ENCODE measurements around the gene PRKAA2.

PRKAA2 gene

GRCh38 chr1:56671542-56671941, 26.4 kb downstream of the PRKAA2 start:
- no peaks in the 10 kb centered on the region for H3K4me1 ChIP-seq (ENCODE audit: control insufficient read depth, insufficient read depth, low read length, poor library complexity, severe bottlenecking)
- no peaks in the 10 kb centered on the region for H3K9me3 ChIP-seq (ENCODE audit: control insufficient read depth, low read length)
- H3K27me3 ChIP-seq (replicated peaks; ENCODE audit: control insufficient read depth, insufficient read depth, low read length, poor library complexity, severe bottlenecking), result no peaks in the 10 kb centered on the region
- H3K4me3 ChIP-seq (ENCODE audit: insufficient read depth, low read depth, low read length, poor library complexity, severe bottlenecking), result no peak overlapping the region
- DNase-seq, result no peak
- H3K36me3 ChIP-seq (ENCODE audit: control insufficient read depth, insufficient read depth, low read length), result no peaks in the 10 kb centered on the region
- no peak overlapping the region for H3K27ac ChIP-seq (ENCODE audit: insufficient read depth, low read length, poor library complexity, severe bottlenecking)

- Histone ChIP-seq H3K4me3 (ENCODE audit: insufficient read depth, low read depth, low read length, poor library complexity, severe bottlenecking) (no peak overlapping the region), H3K36me3 (ENCODE audit: control insufficient read depth, insufficient read depth, low read length) (no peaks in the 10 kb centered on the region), H3K9me3 (ENCODE audit: control insufficient read depth, low read length) (no peaks in the 10 kb centered on the region), H3K27me3 (replicated peaks; ENCODE audit: control insufficient read depth, insufficient read depth, low read length, poor library complexity, severe bottlenecking) (no peaks in the 10 kb centered on the region), H3K4me1 (ENCODE audit: control insufficient read depth, insufficient read depth, low read length, poor library complexity, severe bottlenecking) (no peaks in the 10 kb centered on the region), H3K27ac (ENCODE audit: insufficient read depth, low read length, poor library complexity, severe bottlenecking) (no peak overlapping the region)
- no peak for DNase-seq
Observed at GRCh38 chr1:56672579-56672978, 27.5 kb downstream of the PRKAA2 start.

GRCh38 chr1:56675763-56676162, 30.6 kb downstream of the PRKAA2 start:
- no peaks in the 10 kb centered on the region for H3K27me3 ChIP-seq (replicated peaks; ENCODE audit: control insufficient read depth, insufficient read depth, low read length, poor library complexity, severe bottlenecking)
- DNase-seq, result no peak

GRCh38 chr1:56676571-56677035, 31.5 kb downstream of the PRKAA2 start:
- H3K27ac ChIP-seq (ENCODE audit: insufficient read depth, low read length, poor library complexity, severe bottlenecking), result no peak overlapping the region
- DNase-seq, result no peak
- no peaks in the 10 kb centered on the region for H3K27me3 ChIP-seq (replicated peaks; ENCODE audit: control insufficient read depth, insufficient read depth, low read length, poor library complexity, severe bottlenecking)
- no peaks in the 10 kb centered on the region for H3K36me3 ChIP-seq (ENCODE audit: control insufficient read depth, insufficient read depth, low read length)
- no peaks in the 10 kb centered on the region for H3K9me3 ChIP-seq (ENCODE audit: control insufficient read depth, low read length)
- no peaks in the 10 kb centered on the region for H3K4me1 ChIP-seq (ENCODE audit: control insufficient read depth, insufficient read depth, low read length, poor library complexity, severe bottlenecking)
- H3K4me3 ChIP-seq (ENCODE audit: insufficient read depth, low read depth, low read length, poor library complexity, severe bottlenecking), result no peak overlapping the region

More at GRCh38 chr1:56675763-56676162, 30.6 kb downstream of the PRKAA2 start:
- H3K27ac ChIP-seq (ENCODE audit: insufficient read depth, low read length, poor library complexity, severe bottlenecking), result no peak overlapping the region
- no peaks in the 10 kb centered on the region for H3K36me3 ChIP-seq (ENCODE audit: control insufficient read depth, insufficient read depth, low read length)
- H3K4me1 ChIP-seq (ENCODE audit: control insufficient read depth, insufficient read depth, low read length, poor library complexity, severe bottlenecking), result no peaks in the 10 kb centered on the region
- no peaks in the 10 kb centered on the region for H3K9me3 ChIP-seq (ENCODE audit: control insufficient read depth, low read length)
- no peak overlapping the region for H3K4me3 ChIP-seq (ENCODE audit: insufficient read depth, low read depth, low read length, poor library complexity, severe bottlenecking)

- Histone ChIP-seq H3K36me3 (ENCODE audit: control insufficient read depth, insufficient read depth, low read length) (no peaks in the 10 kb centered on the region), H3K9me3 (ENCODE audit: control insufficient read depth, low read length) (no peaks in the 10 kb centered on the region)
Observed at GRCh38 chr1:56683569-56683968, 38.5 kb downstream of the PRKAA2 start.

GRCh38 chr1:56686169-56686568, 41.1 kb downstream of the PRKAA2 start:
- no peaks in the 10 kb centered on the region for H3K27me3 ChIP-seq (replicated peaks; ENCODE audit: control insufficient read depth, insufficient read depth, low read length, poor library complexity, severe bottlenecking)
- no peaks in the 10 kb centered on the region for H3K36me3 ChIP-seq (ENCODE audit: control insufficient read depth, insufficient read depth, low read length)
- H3K9me3 ChIP-seq (ENCODE audit: control insufficient read depth, low read length), result no peaks in the 10 kb centered on the region
- no peaks in the 10 kb centered on the region for H3K4me1 ChIP-seq (ENCODE audit: control insufficient read depth, insufficient read depth, low read length, poor library complexity, severe bottlenecking)
- no peak overlapping the region for H3K4me3 ChIP-seq (ENCODE audit: insufficient read depth, low read depth, low read length, poor library complexity, severe bottlenecking)
- DNase-seq, result no peak
- no peak overlapping the region for H3K27ac ChIP-seq (ENCODE audit: insufficient read depth, low read length, poor library complexity, severe bottlenecking)

More at GRCh38 chr1:56683569-56683968, 38.5 kb downstream of the PRKAA2 start:
- no peak overlapping the region for H3K4me3 ChIP-seq (ENCODE audit: insufficient read depth, low read depth, low read length, poor library complexity, severe bottlenecking)
- H3K27me3 ChIP-seq (replicated peaks; ENCODE audit: control insufficient read depth, insufficient read depth, low read length, poor library complexity, severe bottlenecking), result no peaks in the 10 kb centered on the region
- H3K27ac ChIP-seq (ENCODE audit: insufficient read depth, low read length, poor library complexity, severe bottlenecking), result no peak overlapping the region
- no peak for DNase-seq
- no peaks in the 10 kb centered on the region for H3K4me1 ChIP-seq (ENCODE audit: control insufficient read depth, insufficient read depth, low read length, poor library complexity, severe bottlenecking)

- no peaks in the 10 kb centered on the region for H3K9me3 ChIP-seq (ENCODE audit: control insufficient read depth, low read length)
- no peaks in the 10 kb centered on the region for H3K27me3 ChIP-seq (replicated peaks; ENCODE audit: control insufficient read depth, insufficient read depth, low read length, poor library complexity, severe bottlenecking)
- H3K4me1 ChIP-seq (ENCODE audit: control insufficient read depth, insufficient read depth, low read length, poor library complexity, severe bottlenecking), result no peaks in the 10 kb centered on the region
- DNase-seq, result no peak
- no peak overlapping the region for H3K27ac ChIP-seq (ENCODE audit: insufficient read depth, low read length, poor library complexity, severe bottlenecking)
- H3K4me3 ChIP-seq (ENCODE audit: insufficient read depth, low read depth, low read length, poor library complexity, severe bottlenecking), result no peak overlapping the region
- H3K36me3 ChIP-seq (ENCODE audit: control insufficient read depth, insufficient read depth, low read length), result no peaks in the 10 kb centered on the region
Observed at GRCh38 chr1:56688522-56689026, 43.5 kb downstream of the PRKAA2 start.

GRCh38 chr1:56696663-56697062, 51.5 kb downstream of the PRKAA2 start:
- Histone ChIP-seq H3K9me3 (ENCODE audit: control insufficient read depth, low read length) (no peaks in the 10 kb centered on the region), H3K4me3 (ENCODE audit: insufficient read depth, low read depth, low read length, poor library complexity, severe bottlenecking) (no peak overlapping the region), H3K27me3 (replicated peaks; ENCODE audit: control insufficient read depth, insufficient read depth, low read length, poor library complexity, severe bottlenecking) (no peaks in the 10 kb centered on the region), H3K4me1 (ENCODE audit: control insufficient read depth, insufficient read depth, low read length, poor library complexity, severe bottlenecking) (no peaks in the 10 kb centered on the region), H3K27ac (ENCODE audit: insufficient read depth, low read length, poor library complexity, severe bottlenecking) (no peak overlapping the region), H3K36me3 (ENCODE audit: control insufficient read depth, insufficient read depth, low read length) (no peaks in the 10 kb centered on the region)
- no peak for DNase-seq

GRCh38 chr1:56703747-56704146, 58.6 kb downstream of the PRKAA2 start:
- no peaks in the 10 kb centered on the region for H3K4me1 ChIP-seq (ENCODE audit: control insufficient read depth, insufficient read depth, low read length, poor library complexity, severe bottlenecking)
- no peaks in the 10 kb centered on the region for H3K9me3 ChIP-seq (ENCODE audit: control insufficient read depth, low read length)
- DNase-seq, result no peak
- H3K4me3 ChIP-seq (ENCODE audit: insufficient read depth, low read depth, low read length, poor library complexity, severe bottlenecking), result no peak overlapping the region
- no peak overlapping the region for H3K27ac ChIP-seq (ENCODE audit: insufficient read depth, low read length, poor library complexity, severe bottlenecking)
- H3K27me3 ChIP-seq (replicated peaks; ENCODE audit: control insufficient read depth, insufficient read depth, low read length, poor library complexity, severe bottlenecking), result no peaks in the 10 kb centered on the region
- no peaks in the 10 kb centered on the region for H3K36me3 ChIP-seq (ENCODE audit: control insufficient read depth, insufficient read depth, low read length)

GRCh38 chr1:56707379-56707778, 62.3 kb downstream of the PRKAA2 start:
- no peaks in the 10 kb centered on the region for H3K36me3 ChIP-seq (ENCODE audit: control insufficient read depth, insufficient read depth, low read length)
- no peaks in the 10 kb centered on the region for H3K27me3 ChIP-seq (replicated peaks; ENCODE audit: control insufficient read depth, insufficient read depth, low read length, poor library complexity, severe bottlenecking)
- no peak overlapping the region for H3K4me3 ChIP-seq (ENCODE audit: insufficient read depth, low read depth, low read length, poor library complexity, severe bottlenecking)
- H3K9me3 ChIP-seq (ENCODE audit: control insufficient read depth, low read length), result no peaks in the 10 kb centered on the region
- no peaks in the 10 kb centered on the region for H3K4me1 ChIP-seq (ENCODE audit: control insufficient read depth, insufficient read depth, low read length, poor library complexity, severe bottlenecking)
- DNase-seq, result no peak
- H3K27ac ChIP-seq (ENCODE audit: insufficient read depth, low read length, poor library complexity, severe bottlenecking), result no peak overlapping the region
